Nephron progenitor cell (in vitro differentiated cells): ENCODE results near the gene WDFY3.

Source experiments
- DNase-seq: peaks from one replicate; pipeline ENCODE4 v3.0.0; 2021
- H3K27ac Mint-ChIP-seq: 2 replicates; pipeline ENCODE4 v1.8.0; 2021; ENCODE audit warnings: mild to moderate bottlenecking, moderate library complexity, mixed read lengths
- H3K27me3 Mint-ChIP-seq: 2 replicates; pipeline ENCODE4 v1.8.0; 2021; ENCODE audit warnings: mild to moderate bottlenecking, low read depth, mixed read lengths; ENCODE audit not compliant: poor library complexity
- H3K36me3 Mint-ChIP-seq: 2 replicates; pipeline ENCODE4 v1.8.0; 2021; ENCODE audit warnings: low read depth, mixed read lengths
- H3K4me1 Mint-ChIP-seq: 2 replicates; pipeline ENCODE4 v1.8.0; 2021; ENCODE audit warnings: mixed read lengths
- H3K4me3 Mint-ChIP-seq: 2 replicates; pipeline ENCODE4 v1.8.0; 2021; ENCODE audit warnings: mild to moderate bottlenecking, moderate library complexity, mixed read lengths
- H3K9me3 Mint-ChIP-seq: 2 replicates; pipeline ENCODE4 v1.8.0; 2021; ENCODE audit warnings: mild to moderate bottlenecking, moderate library complexity, mixed read lengths
- CTCF ChIP-seq: fragments of 200-600 bp; sonication (generic); IDR thresholded peaks from 2 replicates; pipeline ENCODE4 v1.5.0; 2021; ENCODE audit warnings: antibody characterized with exemption

Gene WDFY3

DNA sequence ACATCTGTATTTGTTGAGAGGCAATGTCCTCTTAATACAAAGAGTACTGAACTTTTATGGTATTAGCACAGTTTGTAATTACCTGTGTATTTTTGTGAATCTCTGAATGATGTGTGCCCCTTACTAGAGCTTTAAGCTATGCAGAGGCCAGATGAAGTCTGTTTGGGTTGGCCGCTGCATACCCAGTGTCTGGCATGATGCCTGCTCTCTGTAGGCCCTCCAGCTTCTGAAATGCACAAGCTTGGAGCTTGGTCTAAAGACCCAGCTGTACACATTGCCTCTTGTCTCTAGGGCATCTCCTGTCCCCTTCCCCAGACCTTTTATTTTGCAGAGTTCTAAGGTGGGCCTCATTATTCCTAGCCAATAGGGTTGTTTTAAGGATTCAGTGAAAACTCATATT lies 315.0 kb downstream of the WDFY3 start:
- Mint-ChIP-seq H3K9me3 (peaks cover 7% of the 10 kb centered on the region), H3K36me3 (peaks cover 3% of the 10 kb centered on the region), H3K27me3 (peaks cover 3% of the 10 kb centered on the region), H3K4me1 (peaks cover 4% of the 10 kb centered on the region), H3K4me3 (no peak overlapping the region), H3K27ac (no peak overlapping the region)
- DNase-seq, result no peak
- TF ChIP-seq CTCF, result no peak

DNA sequence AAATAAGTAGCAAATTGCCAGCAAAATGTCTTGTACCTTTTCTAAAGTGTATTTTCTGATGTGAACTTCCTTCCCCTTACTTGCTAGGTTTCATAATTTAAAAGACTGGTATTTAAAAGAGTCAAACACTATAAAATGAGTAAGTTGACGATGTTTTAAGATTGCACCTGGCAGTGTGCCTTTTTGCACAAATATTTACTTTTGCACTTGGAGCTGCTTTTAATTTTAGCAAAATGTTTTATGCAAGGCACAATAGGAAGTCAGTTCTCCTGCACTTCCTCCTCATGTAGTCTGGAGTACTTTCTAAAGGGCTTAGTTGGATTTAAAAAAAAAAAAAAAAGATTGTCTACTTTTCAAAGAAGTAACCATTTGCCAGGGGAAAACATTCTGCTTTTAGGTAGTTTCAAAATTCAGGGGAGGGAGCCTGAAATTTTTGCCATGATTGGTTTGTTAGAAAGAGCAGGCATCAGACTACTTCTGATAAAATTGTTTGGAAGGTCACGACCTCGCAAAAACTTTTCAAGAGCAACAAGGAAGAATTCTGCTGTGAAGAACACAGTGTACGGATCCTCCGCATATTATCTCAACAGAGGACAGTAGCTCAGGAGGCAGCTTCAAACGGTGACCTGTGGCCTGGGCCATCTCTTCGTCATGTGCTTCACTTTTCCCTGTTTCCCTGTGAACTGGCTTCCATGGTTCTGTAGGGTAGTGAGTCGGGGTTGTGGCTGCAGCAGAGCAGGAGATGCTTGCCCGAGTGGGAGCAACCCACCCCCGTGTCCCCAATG lies 317.4 kb downstream of the WDFY3 start:
- TF ChIP-seq CTCF, result no peak
- Mint-ChIP-seq H3K4me1 (peaks cover 4% of the 10 kb centered on the region), H3K9me3 (no peaks in the 10 kb centered on the region), H3K27me3 (no peaks in the 10 kb centered on the region), H3K27ac (no peak overlapping the region), H3K36me3 (no peaks in the 10 kb centered on the region), H3K4me3 (no peak overlapping the region)
- DNase-seq, result no peak

GRCh38 chr4:84648178-84648577 lies 318.3 kb downstream of the WDFY3 start:
- H3K36me3 Mint-ChIP-seq, result no peaks in the 10 kb centered on the region
- no peaks in the 10 kb centered on the region for H3K9me3 Mint-ChIP-seq
- no peaks in the 10 kb centered on the region for H3K27me3 Mint-ChIP-seq
- no peak overlapping the region for H3K27ac Mint-ChIP-seq
- no peak for DNase-seq
- H3K4me1 Mint-ChIP-seq, result peaks cover 4% of the 10 kb centered on the region
- H3K4me3 Mint-ChIP-seq, result no peak overlapping the region
- TF ChIP-seq CTCF, result no peak

- no peak for DNase-seq
- Mint-ChIP-seq H3K9me3 (no peaks in the 10 kb centered on the region), H3K27me3 (no peaks in the 10 kb centered on the region), H3K4me1 (peaks cover 2% of the 10 kb centered on the region), H3K4me3 (no peak overlapping the region), H3K27ac (no peak overlapping the region), H3K36me3 (no peaks in the 10 kb centered on the region)
- TF ChIP-seq CTCF, result no peak
These were observed 319.1 kb downstream of the WDFY3 start for GRCh38 chr4:84647312-84647884.

DNA sequence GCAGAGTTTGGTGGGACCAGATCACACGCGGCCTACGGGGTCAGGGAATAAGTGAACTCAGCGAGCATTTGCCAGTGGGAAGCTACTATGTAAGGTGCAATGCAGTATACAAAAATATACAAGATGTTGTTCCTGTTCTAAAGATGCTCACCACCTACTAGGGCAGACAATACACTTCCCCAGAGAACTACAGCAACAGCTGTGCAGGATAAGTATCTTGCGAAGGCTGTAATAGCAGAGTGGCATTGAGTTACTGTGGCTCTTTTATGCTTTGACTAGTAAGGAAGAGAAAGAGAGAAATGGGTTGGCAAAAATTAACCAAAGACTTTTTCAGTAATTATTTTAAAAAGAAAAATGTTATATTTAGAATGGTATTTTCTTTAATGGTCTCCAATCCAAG lies 322.4 kb downstream of the WDFY3 start:
- Mint-ChIP-seq H3K9me3 (no peaks in the 10 kb centered on the region), H3K4me1 (no peaks in the 10 kb centered on the region), H3K27ac (no peak overlapping the region), H3K36me3 (no peaks in the 10 kb centered on the region), H3K27me3 (no peaks in the 10 kb centered on the region), H3K4me3 (no peak overlapping the region)
- DNase-seq, result no peak
- TF ChIP-seq CTCF, result no peak

DNA sequence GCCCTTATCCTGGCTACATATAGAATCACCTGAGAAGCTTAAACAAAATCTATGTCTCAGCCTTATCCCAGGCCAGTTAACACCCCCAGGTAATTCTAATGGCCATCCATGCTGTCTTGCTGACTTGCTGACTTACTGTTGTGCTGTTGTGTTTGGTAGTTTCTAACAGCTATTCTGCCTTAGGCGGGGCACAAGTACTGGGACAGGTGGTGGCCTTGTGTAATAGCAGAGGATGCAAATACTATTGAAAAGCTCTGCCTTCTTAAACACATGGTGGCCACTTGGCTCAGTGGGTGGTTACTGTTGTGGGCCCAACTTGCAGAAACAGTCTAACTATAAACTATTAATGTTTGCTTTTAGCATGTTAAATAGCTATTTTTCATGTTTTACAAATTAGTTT lies 327.3 kb downstream of the WDFY3 start:
- no peak for TF ChIP-seq CTCF
- no peak overlapping the region for H3K27ac Mint-ChIP-seq
- H3K36me3 Mint-ChIP-seq, result peaks cover 5% of the 10 kb centered on the region
- H3K9me3 Mint-ChIP-seq, result peaks cover 4% of the 10 kb centered on the region
- H3K4me3 Mint-ChIP-seq, result no peak overlapping the region
- no peaks in the 10 kb centered on the region for H3K4me1 Mint-ChIP-seq
- no peak for DNase-seq
- no peaks in the 10 kb centered on the region for H3K27me3 Mint-ChIP-seq
